ENCODE data around the gene GRK2.

DNA sequence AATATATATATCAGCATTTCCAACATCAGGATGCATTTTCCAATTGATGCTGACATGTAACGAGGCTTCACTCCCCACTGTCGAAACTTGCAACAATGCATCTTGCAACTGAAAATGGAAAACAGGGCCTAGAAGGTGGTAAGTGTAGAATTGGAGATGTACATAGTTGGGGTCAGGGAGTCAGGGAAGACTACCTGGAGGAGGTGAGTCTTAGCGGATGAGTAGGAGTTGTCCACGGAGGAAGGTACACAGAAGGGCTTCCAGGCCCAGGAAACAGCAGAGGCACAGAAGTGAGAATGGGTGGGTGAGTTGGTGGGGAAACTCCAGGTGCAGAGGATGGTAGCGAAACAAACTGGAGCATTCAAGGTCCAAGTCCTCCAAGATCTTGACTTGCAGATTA is 2.0 kb upstream of the GRK2 start:
- TF ChIP-seq, protein P1, sequence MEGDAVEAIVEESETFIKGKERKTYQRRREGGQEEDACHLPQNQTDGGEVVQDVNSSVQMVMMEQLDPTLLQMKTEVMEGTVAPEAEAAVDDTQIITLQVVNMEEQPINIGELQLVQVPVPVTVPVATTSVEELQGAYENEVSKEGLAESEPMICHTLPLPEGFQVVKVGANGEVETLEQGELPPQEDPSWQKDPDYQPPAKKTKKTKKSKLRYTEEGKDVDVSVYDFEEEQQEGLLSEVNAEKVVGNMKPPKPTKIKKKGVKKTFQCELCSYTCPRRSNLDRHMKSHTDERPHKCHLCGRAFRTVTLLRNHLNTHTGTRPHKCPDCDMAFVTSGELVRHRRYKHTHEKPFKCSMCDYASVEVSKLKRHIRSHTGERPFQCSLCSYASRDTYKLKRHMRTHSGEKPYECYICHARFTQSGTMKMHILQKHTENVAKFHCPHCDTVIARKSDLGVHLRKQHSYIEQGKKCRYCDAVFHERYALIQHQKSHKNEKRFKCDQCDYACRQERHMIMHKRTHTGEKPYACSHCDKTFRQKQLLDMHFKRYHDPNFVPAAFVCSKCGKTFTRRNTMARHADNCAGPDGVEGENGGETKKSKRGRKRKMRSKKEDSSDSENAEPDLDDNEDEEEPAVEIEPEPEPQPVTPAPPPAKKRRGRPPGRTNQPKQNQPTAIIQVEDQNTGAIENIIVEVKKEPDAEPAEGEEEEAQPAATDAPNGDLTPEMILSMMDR (IDR thresholded peaks at IDR 0.05): no peak
- TF ChIP-seq POLR2A (IDR thresholded peaks at IDR 0.05): no peak

All from testis (tissue), 2 donors.